PFSK-1 (cell line): ENCODE results near the gene KRTAP10-3.
"Not testable (repeated sequence)": the region's sequence is repeated elsewhere in the genome, so short reads cannot be mapped to it uniquely, and the experiment has no call there.

Experiments
- FOXP2 ChIP-seq: optimal IDR thresholded peaks from 2 replicates; pipeline ENCODE3; 2011; ENCODE audit warnings: borderline replicate concordance, control low read depth, inconsistent platforms; ENCODE audit not compliant: insufficient read depth; ENCODE audit errors: extremely low read length, extremely low read depth
- POLR2AphosphoS5 ChIP-seq: IDR thresholded peaks from 2 replicates; pipeline ENCODE4 v1.6.1; 2012; ENCODE audit warnings: low read depth, mild to moderate bottlenecking, control low read depth, low read length, moderate library complexity
- SIN3A ChIP-seq: IDR thresholded peaks from 2 replicates; pipeline ENCODE4 v1.6.1; 2012; ENCODE audit warnings: mild to moderate bottlenecking, low read length, moderate library complexity, borderline replicate concordance; ENCODE audit not compliant: insufficient read depth
- TAF1 ChIP-seq: IDR thresholded peaks from 2 replicates; pipeline ENCODE4 v1.6.1; 2012; ENCODE audit warnings: low read length, control low read depth, borderline replicate concordance; ENCODE audit not compliant: insufficient read depth
- TF ChIP-seq, protein P1 (sequence below), 2 experiments: IDR thresholded peaks; 2 replicates each; pipeline versions ENCODE4 v1.6.1 to v1.8.0; 2011 to 2012; ENCODE audit warnings: low read depth in 2 of 2, low read length in 2 of 2, control low read depth in 1 of 2, inconsistent platforms in 1 of 2, mild to moderate bottlenecking in 1 of 2, moderate library complexity in 1 of 2; ENCODE audit not compliant: insufficient read depth in 1 of 2

KRTAP10-3 gene

DNA sequence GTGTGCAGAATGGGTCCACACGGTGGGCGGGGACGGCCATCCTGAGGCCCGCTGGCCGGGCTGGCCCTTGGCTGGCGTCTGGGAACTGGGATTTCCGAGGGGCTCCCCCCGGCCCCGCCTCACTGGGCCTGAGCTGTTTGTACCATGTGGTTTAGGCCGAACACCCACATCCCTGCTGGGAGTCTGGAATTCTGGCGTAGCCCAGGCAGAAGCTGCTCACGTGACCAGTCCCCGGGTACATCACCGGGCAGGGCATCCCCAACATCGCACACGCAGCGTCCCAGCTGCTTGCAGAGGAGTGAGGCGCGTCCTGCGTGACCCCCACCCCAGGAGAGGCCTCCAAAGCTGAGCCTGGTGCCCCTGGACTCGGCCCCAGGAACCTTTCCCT is 43.9 kb upstream of the KRTAP10-3 start:
- no peak for TF ChIP-seq POLR2AphosphoS5
- no peak for TF ChIP-seq SIN3A
- no peak for TF ChIP-seq FOXP2
- no peak for TF ChIP-seq TAF1
- TF ChIP-seq, protein P1, sequence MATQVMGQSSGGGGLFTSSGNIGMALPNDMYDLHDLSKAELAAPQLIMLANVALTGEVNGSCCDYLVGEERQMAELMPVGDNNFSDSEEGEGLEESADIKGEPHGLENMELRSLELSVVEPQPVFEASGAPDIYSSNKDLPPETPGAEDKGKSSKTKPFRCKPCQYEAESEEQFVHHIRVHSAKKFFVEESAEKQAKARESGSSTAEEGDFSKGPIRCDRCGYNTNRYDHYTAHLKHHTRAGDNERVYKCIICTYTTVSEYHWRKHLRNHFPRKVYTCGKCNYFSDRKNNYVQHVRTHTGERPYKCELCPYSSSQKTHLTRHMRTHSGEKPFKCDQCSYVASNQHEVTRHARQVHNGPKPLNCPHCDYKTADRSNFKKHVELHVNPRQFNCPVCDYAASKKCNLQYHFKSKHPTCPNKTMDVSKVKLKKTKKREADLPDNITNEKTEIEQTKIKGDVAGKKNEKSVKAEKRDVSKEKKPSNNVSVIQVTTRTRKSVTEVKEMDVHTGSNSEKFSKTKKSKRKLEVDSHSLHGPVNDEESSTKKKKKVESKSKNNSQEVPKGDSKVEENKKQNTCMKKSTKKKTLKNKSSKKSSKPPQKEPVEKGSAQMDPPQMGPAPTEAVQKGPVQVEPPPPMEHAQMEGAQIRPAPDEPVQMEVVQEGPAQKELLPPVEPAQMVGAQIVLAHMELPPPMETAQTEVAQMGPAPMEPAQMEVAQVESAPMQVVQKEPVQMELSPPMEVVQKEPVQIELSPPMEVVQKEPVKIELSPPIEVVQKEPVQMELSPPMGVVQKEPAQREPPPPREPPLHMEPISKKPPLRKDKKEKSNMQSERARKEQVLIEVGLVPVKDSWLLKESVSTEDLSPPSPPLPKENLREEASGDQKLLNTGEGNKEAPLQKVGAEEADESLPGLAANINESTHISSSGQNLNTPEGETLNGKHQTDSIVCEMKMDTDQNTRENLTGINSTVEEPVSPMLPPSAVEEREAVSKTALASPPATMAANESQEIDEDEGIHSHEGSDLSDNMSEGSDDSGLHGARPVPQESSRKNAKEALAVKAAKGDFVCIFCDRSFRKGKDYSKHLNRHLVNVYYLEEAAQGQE (IDR thresholded peaks at IDR 0.05; ENCODE audit: insufficient read depth in 1 of 2, low read depth in 2 of 2, low read length in 2 of 2) = no peak

GRCh38 chr21:44601596-44602462 is 43.2 kb upstream of the KRTAP10-3 start:
- TF ChIP-seq, protein P1 (IDR thresholded peaks at IDR 0.05; ENCODE audit: insufficient read depth in 1 of 2, low read depth in 2 of 2, low read length in 2 of 2) = no peak
- TF ChIP-seq FOXP2 (no peak), SIN3A (no peak), POLR2AphosphoS5 (no peak), TAF1 (no peak)

GRCh38 chr21:44600118-44600978 is 41.8 kb upstream of the KRTAP10-3 start, which contains the start of gene KRTAP10-7:
Gene KRTAP10-7 (plus strand): TSS chr21:44600597. CDS start chr21:44600622, 25 bp downstream.
- not testable (repeated sequence) for TF ChIP-seq POLR2AphosphoS5, FOXP2, TAF1

DNA sequence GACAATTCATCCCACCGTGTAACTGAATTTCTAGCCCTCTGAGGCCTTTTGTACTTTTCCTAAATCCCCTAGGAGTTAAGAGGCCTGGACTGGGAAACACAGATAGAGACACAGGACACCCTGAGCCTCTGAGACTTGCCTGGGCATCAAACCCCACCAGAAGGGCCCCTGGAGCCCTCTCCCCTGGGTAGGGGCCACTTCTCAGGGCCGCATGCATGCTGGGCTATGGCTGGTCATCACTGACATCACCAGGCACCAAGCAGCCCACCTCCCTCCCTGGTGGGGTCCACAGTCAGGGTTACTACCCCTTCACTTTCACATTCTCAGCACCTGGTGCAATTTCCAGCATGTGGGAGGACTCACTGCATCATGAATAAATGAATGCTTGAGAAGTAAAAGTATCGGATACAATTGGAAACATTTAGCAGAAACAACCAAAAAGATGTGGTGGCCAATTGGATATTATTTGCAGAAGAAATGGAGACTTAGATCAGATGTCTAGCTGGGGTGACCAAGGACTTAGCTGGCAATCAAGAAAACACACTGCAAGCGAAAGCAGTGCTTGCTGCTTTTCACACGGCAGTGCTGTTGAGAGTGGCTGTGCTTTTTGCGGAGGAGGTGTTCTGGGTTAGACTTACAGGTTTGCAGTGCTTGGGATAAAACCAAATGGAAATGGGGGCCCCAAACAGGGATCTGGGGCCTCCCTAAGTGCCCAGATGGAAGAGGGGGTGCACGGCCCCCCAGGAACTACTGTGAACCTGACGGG is 40.9 kb upstream of the KRTAP10-3 start:
- no peak for TF ChIP-seq SIN3A
- no peak for TF ChIP-seq FOXP2
- TF ChIP-seq, protein P1 (IDR thresholded peaks at IDR 0.05; ENCODE audit: insufficient read depth in 1 of 2, low read depth in 2 of 2, low read length in 2 of 2) = no peak
- TF ChIP-seq TAF1 = no peak
- TF ChIP-seq POLR2AphosphoS5 = no peak

DNA sequence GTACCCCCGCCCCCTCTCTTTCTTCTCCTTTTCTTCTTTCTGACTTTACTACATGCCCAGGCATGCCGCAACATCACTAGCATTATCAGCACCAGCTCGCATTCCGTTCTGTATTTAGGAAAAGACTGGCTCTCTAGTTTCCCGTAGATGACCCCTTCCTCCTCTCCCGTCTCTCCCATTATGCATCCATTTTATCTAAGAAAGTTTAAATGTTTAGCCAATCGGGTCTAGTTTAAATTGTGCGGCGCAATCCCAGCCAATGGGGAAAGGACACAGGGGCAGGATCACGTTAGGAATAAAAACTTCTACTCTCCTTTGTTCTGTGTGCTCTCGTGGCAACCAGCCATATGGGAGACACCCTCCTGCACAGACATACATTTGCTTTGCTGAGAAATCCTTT is 39.5 kb upstream of the KRTAP10-3 start:
- TF ChIP-seq, protein P1 (IDR thresholded peaks at IDR 0.05; ENCODE audit: insufficient read depth in 1 of 2, low read depth in 2 of 2, low read length in 2 of 2) = no peak
- no peak for TF ChIP-seq TAF1
